Measurements from ENCODE around the gene TP53RK. TPM values are rescaled to one million over a fixed set of nuclear protein-coding genes. Genes with fewer than 3 reads are reported as not detected.

TP53RK gene
- polyA plus RNA-seq, 1 of the 3 experiments (the other 2 are of a cell fraction): 5.5 TPM

- H2AFZ ChIP-seq (ENCODE audit: low read depth): no peak overlapping the region
- ChIA-PET POLR2A (interaction anchor here (0.7 kb wide), 1 partner anchor 97 kb away, joined by 3 read pairs; no protein-coding TSS in a partner anchor), CTCF (interaction anchor here (0.8 to 1.7 kb wide), 3 partner anchors 14 to 104 kb away, joined by 4 to 5 read pairs (median 4); no protein-coding TSS in a partner anchor)
- H3K27me3 ChIP-seq (ENCODE audit: insufficient read depth): no peaks in the 10 kb centered on the region
- no peaks in the 10 kb centered on the region for H3K9me2 ChIP-seq
- no peaks in the 10 kb centered on the region for H3F3A ChIP-seq (replicated peaks; ENCODE audit: insufficient read depth)
- H3K36me3 ChIP-seq (replicated peaks in 1 of 2; ENCODE audit: control insufficient read depth in 1 of 2, insufficient read depth in 2 of 2, low read length in 1 of 2): no peaks in the 10 kb centered on the region
- no peaks in the 10 kb centered on the region for H3K4me1 ChIP-seq (ENCODE audit: control insufficient read depth in 1 of 2, insufficient read depth in 2 of 2, low read depth in 1 of 2, low read length in 1 of 2)
- no peaks in the 10 kb centered on the region for H3K9me3 ChIP-seq
- TF ChIP-seq EZH2phosphoT487 (IDR thresholded peaks at IDR 0.05; ENCODE audit: borderline replicate concordance, low read depth): no peak
- no peak for TF ChIP-seq FOXJ3 (CRISPR knock-in tag; IDR thresholded peaks at IDR 0.05)
- TF ChIP-seq USF2 (IDR thresholded peaks at IDR 0.05; ENCODE audit: borderline replicate concordance, low read depth, low read length): no peak
- TF ChIP-seq FOSL2 (IDR thresholded peaks at IDR 0.05; ENCODE audit: borderline replicate concordance, low read depth): no peak
- no peak for TF ChIP-seq USF1 (IDR thresholded peaks at IDR 0.05; ENCODE audit: borderline replicate concordance, low read depth)
- TF ChIP-seq MAX (IDR thresholded peaks at IDR 0.05; ENCODE audit: low read depth): no peak
- TF ChIP-seq RFX5 (IDR thresholded peaks at IDR 0.05; ENCODE audit: low read length): no peak
- TF ChIP-seq SMC3 (IDR thresholded peaks at IDR 0.05; ENCODE audit: low read depth, low read length): no peak
- no peak for TF ChIP-seq POLR2AphosphoS5 (IDR thresholded peaks at IDR 0.05; ENCODE audit: low read depth, low read length)
- no peak for TF ChIP-seq RCOR1 (IDR thresholded peaks at IDR 0.05; ENCODE audit: low read length)
- no peak for TF ChIP-seq JUND (IDR thresholded peaks at IDR 0.05)
- no peak for TF ChIP-seq MXI1 (IDR thresholded peaks at IDR 0.05; ENCODE audit: low read depth, low read length)
- TF ChIP-seq IRF3 (IDR thresholded peaks at IDR 0.05; ENCODE audit: low read depth, low read length): no peak
- no peak for TF ChIP-seq REST (IDR thresholded peaks at IDR 0.05; ENCODE audit: low read depth, low read length)
- TF ChIP-seq NRF1 (IDR thresholded peaks at IDR 0.05; ENCODE audit: low read depth, low read length): no peak
- no peak for TF ChIP-seq GABPA (IDR thresholded peaks at IDR 0.05; ENCODE audit: low read depth)
- H3K27ac ChIP-seq (ENCODE audit: low read depth in 2 of 2, low read length in 1 of 2): no peak overlapping the region
- no peaks in the 10 kb centered on the region for H3K79me2 ChIP-seq (ENCODE audit: insufficient read depth)
- DNase-seq: no peak
- H3K4me2 ChIP-seq: no peak overlapping the region
- no peak overlapping the region for H3K4me3 ChIP-seq (ENCODE audit: low read depth in 2 of 2, low read length in 1 of 2)
- H4K20me1 ChIP-seq (ENCODE audit: insufficient read depth): no peaks in the 10 kb centered on the region
- 72% methylated on average over 6 of the region's 6 CpGs for WGBS (ENCODE audit: low lambda C conversion rate)
- no peak overlapping the region for H3K9ac ChIP-seq
Measured at GRCh38 chr20:46666818-46667515, 22.3 kb downstream of the TP53RK start.
